Cerebellar cortex (tissue), 1 donor: ENCODE data around the gene EML1.

Experiments used
- DNase-seq: peaks from one replicate; pipeline ENCODE4 v3.0.0-alpha.2; 2015; ENCODE audit warnings: low spot score

EML1 gene

GRCh38 chr14:99824776-99825175 lies 31.6 kb downstream of the EML1 start:
- no peak for DNase-seq

GRCh38 chr14:99829450-99829849 lies 36.2 kb downstream of the EML1 start:
- DNase-seq: no peak

- DNase-seq: no peak
Observed at GRCh38 chr14:99831303-99831702, 38.1 kb downstream of the EML1 start.

DNA sequence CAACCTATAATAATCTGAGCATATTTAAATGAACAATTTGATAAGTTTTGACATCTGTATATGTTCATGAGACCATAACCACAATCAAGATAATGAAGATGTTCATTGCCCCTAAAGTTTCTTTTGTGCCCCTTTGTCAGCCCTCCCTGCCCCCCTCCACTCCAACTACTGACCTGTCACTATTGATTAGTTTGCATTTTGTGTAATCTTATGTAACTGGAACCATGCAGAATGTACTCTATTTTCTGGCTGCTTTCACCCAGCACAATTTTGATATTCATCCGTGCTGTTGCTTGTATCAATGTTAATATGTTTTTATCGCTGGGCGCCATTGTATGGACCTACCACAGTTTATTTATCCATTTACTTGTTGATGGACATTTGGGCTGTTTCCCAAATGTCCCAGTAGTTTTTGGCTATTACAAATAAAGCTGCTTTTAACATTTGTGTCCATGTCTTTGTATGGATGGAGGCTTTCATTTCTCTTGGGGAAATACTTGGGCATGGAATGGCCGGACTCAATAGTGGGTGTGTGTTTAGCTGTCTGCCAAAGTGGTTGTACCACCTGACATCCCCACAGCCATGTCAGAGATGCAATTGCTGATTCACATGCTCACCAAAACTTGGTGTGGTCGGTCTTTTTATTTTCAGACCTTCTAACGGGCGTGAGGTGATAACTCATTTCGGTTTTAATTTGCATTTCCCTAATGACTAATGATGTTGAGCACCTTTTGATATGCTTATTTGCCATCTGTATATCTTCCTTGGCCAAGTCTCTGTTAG lies 38.9 kb downstream of the EML1 start:
- DNase-seq: no peak

DNA sequence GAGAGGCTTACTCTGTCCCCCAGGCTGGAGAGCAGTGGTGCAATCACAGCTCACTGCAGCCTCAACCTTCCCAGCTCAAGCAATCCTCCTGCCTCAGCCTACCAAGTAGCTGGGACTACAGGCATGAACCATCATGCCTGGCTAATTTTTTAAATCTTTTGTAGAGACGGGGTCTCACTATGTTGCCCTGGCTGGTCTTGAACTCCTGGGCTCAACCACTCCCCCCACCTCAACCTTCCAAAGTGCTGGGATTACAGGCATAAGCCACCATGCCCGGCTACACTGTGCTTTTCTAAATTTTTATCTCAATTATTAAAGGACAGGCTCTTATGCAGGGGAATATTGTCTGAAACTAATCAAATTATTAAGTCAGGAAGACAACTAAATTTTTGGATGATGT lies 44.6 kb downstream of the EML1 start:
- DNase-seq: no peak

- no peak for DNase-seq
Observed at GRCh38 chr14:99838639-99839134, 45.5 kb downstream of the EML1 start.

GRCh38 chr14:99839696-99840095 lies 46.5 kb downstream of the EML1 start:
- DNase-seq: no peak

DNA sequence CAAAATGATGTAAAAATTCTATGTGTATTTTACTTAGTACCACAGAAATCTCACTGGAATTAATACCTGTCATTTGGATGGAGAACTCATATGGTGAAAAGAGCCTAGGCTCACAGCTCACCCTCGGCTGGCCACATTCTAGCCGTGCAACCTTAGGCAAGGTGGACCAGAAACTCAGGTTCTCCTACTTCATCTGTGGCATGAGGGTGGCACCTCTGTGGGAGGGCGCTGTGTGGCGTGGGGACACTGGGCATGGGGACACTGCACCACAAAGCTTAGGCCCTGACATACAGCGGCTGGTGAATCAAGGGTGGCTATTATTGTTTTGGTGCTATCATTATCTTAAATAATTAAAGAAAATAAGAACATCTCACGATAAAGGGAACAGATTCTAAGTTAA lies 47.1 kb downstream of the EML1 start:
- no peak for DNase-seq

DNA sequence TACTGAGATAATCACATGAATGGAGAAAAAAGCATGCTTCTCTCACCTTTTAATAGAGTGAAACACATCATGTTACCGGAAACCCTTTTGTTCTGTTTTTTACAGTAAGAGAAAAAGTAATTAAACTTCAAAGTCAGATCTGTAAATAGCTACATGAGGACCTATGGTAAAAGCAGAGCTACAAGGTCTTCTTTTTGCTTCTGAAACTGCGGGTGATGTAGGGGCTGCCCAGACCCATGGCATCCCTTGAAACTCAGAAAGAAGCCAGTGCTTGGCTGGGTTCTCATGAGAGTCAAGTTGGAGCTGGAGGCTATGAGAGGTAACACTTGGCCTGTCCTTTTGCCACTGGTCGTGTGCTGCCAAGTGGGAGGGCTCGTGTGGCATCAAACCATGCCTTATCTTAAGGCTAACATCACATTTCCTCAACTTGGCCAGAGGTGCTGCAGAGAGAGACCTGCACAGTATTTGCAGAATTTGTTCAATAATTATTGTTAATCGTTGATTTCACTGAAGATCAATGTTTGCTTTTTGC lies 47.6 kb downstream of the EML1 start:
- no peak for DNase-seq

DNA sequence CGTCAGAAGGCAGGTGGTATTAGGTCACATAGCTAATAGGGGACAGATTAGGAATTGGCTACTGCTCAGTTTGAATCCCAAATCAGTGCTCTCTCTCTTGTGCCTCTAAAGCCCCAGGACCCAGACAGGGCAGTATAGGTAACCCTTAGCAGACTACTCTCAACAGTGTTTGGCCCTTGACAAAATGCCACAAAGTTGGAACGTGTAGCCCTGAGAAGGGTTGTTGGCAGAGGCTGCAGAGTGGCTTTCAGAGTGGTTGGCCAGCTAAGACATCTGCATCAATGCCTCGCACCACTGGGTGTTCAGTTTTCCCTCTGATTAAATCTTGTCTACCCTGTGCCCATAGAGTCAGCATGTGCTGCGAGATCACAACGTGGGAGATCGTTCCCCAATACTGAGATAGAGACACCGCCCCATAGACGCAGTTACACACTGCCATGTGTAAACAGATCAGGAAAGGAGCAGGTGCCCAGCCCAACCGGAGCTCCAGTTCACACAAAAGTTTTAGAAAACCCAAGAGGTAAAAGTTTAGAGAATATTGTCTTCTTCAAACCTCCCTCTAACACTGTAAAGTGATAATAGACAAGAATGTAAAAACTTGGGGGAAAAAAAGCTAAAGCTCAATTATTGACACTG lies 48.3 kb downstream of the EML1 start:
- no peak for DNase-seq

DNA sequence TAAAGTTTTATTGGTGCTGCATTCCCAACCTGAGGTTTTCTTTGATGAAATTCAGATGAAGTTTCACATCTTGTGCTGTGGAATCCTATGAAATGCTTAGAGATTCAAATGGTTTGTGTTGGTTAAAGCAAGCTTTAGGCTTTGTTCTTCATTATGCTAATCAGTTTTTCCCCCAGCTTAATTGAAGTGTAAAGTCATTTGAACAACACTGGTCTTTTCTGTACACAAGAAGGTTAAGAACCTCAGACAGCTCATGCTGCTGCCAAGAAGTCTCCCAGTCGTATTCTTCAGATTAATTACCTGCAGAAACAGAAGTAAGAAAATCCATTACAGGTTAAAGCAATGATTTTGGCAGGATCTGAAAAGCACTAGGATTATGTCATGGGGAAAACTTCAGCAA lies 48.9 kb downstream of the EML1 start:
- DNase-seq: no peak

GRCh38 chr14:99846808-99847207 lies 53.6 kb downstream of the EML1 start:
- no peak for DNase-seq

- DNase-seq: no peak
Observed at GRCh38 chr14:99850709-99851108, 57.5 kb downstream of the EML1 start.

- DNase-seq: no peak
Observed at GRCh38 chr14:99852578-99852977, 59.4 kb downstream of the EML1 start.

GRCh38 chr14:99853206-99853605 lies 60.0 kb downstream of the EML1 start:
- no peak for DNase-seq

GRCh38 chr14:99854831-99855230 lies 61.6 kb downstream of the EML1 start:
- DNase-seq: no peak

GRCh38 chr14:99855271-99855670 lies 62.1 kb downstream of the EML1 start:
- no peak for DNase-seq

DNA sequence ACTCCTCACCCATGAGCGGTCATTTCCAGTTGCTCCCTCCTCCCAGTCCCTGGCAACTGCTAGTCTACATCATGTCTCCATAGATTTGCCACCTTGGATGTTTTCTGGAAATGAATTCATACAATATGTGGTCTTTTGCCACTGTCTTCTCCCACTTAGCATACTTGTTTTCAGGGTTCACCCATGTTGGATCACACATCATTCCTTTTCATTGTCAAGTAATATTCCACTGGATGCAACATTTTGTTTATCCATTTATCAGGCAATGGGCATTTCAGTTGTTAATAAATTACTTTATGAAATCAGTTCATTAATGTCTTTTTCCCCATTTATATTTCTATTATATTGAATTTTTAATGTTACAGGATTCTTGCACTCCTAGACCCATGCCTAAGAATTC lies 64.3 kb downstream of the EML1 start:
- no peak for DNase-seq

DNA sequence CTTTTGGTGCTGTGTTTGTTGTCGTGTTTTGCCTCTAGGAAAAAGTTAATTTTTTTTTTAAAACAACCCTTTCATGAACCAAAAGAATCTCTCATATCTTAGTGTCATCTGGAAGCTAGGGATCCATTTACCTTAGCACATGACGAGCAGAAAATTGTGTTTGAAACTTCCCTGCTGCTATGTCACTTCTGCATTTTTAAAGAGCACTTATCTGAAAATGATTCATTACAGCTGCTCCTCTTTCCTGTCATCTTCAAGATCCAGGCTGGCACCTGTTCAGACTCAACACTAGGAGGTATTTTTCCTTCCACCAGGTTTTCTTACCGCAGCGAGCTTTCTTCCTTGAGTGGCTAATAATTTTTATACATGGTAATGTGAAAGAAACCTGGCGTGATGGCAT lies 67.0 kb downstream of the EML1 start:
- no peak for DNase-seq

DNA sequence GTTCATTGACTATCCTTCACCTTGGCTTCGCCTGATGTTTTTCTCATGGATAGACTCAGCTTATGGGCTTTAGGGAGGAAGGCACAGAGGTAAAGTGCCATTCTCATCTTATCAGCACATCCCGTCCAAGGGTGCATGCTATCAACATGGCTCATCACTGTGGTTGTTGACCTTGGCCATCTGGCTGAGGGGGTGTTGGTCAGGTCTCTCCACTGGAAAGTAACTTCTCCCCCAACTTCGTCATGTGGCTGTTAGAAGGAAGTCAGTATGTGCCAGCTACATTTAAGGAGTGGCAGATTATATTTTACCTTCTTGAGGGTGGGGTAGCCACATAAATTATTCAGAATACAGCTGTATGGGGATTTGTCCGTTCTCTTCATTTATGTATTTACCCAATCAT lies 68.9 kb downstream of the EML1 start:
- no peak for DNase-seq

DNA sequence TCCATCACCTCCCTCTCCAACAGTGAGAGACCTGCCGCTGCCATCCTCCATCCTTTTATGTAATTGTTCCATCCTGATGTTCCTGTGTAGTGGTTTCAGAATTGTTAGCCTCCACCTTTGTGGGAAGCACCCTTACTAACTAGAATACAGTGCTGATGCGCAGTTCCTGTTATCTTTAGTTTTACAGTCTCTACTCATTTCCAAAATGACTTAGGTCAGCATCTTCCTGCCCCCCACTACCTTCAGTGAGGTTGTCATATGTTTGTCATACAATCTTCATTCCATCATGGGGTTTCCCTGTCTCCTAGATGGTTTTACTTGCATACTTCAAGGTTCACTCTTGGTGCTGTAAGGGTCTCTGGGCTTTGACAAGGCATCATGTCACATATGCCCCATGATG lies 69.8 kb downstream of the EML1 start:
- no peak for DNase-seq

DNA sequence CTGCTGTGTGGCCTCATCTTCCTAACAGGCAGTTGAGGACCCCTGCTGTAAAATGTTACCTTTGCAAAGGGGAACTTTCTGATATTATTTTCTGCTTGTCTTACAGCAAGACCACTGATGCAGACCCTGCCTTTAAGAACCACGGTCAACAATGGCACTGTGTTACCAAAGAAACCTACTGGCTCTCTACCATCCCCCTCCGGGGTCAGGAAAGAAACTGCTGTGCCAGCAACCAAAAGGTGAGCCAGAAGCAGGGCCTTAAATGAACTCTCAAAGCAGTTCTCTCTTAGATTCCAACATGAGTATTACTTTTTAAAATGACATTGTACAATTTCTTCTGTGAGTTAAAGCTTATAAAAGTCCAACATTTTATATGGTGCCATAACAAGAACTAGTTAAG lies 72.2 kb downstream of the EML1 start:
- no peak for DNase-seq

- DNase-seq: no peak
Observed at GRCh38 chr14:99870617-99871016, 77.4 kb downstream of the EML1 start.

GRCh38 chr14:99871771-99872170 lies 78.6 kb downstream of the EML1 start:
- DNase-seq: no peak
